Measurements from ENCODE around the gene FLNB.
A peak's percentile ranks its signal among the peaks of the same experiment; 100 is the strongest.

FLNB gene

GRCh38 chr3:58065700-58066167 is 57.5 kb downstream of the FLNB start:
- DNase-seq = peak; percentile 32
- Mint-ChIP-seq H3K4me1 (peaks cover 82% of the 10 kb centered on the region), H3K36me3 (ENCODE audit: low read depth) (no peaks in the 10 kb centered on the region), H3K27ac (peak overlapping the region; percentile 86), H3K27me3 (ENCODE audit: low read depth, poor library complexity) (no peaks in the 10 kb centered on the region), H3K4me3 (no peak overlapping the region), H3K9me3 (no peaks in the 10 kb centered on the region)
- TF ChIP-seq CTCF (IDR thresholded peaks at IDR 0.05) = no peak

- no peak for DNase-seq
- Mint-ChIP-seq H3K4me3 (peak overlapping the region; percentile 35), H3K27me3 (ENCODE audit: low read depth, poor library complexity) (no peaks in the 10 kb centered on the region), H3K27ac (peak overlapping the region; percentile 59), H3K36me3 (ENCODE audit: low read depth) (no peaks in the 10 kb centered on the region), H3K4me1 (peaks cover 82% of the 10 kb centered on the region), H3K9me3 (no peaks in the 10 kb centered on the region)
- no peak for TF ChIP-seq CTCF (IDR thresholded peaks at IDR 0.05)
These were observed 58.6 kb downstream of the FLNB start for GRCh38 chr3:58066842-58067241.

- Mint-ChIP-seq H3K27ac (peak overlapping the region; percentile 73), H3K27me3 (ENCODE audit: low read depth, poor library complexity) (no peaks in the 10 kb centered on the region), H3K36me3 (ENCODE audit: low read depth) (no peaks in the 10 kb centered on the region), H3K9me3 (no peaks in the 10 kb centered on the region), H3K4me1 (peaks cover 81% of the 10 kb centered on the region), H3K4me3 (no peak overlapping the region)
- DNase-seq = no peak
- TF ChIP-seq CTCF (IDR thresholded peaks at IDR 0.05) = no peak
These were observed 60.0 kb downstream of the FLNB start for GRCh38 chr3:58068122-58068809.

GRCh38 chr3:58071480-58071971 is 63.3 kb downstream of the FLNB start:
- Mint-ChIP-seq H3K27ac (no peak overlapping the region), H3K27me3 (ENCODE audit: low read depth, poor library complexity) (no peaks in the 10 kb centered on the region), H3K4me1 (peaks cover 68% of the 10 kb centered on the region), H3K9me3 (no peaks in the 10 kb centered on the region), H3K36me3 (ENCODE audit: low read depth) (peaks cover 10% of the 10 kb centered on the region), H3K4me3 (no peak overlapping the region)
- no peak for DNase-seq
- no peak for TF ChIP-seq CTCF (IDR thresholded peaks at IDR 0.05)

- H3K4me1 Mint-ChIP-seq = peaks cover 62% of the 10 kb centered on the region
- no peak for TF ChIP-seq CTCF (IDR thresholded peaks at IDR 0.05)
- H3K36me3 Mint-ChIP-seq (ENCODE audit: low read depth) = peaks cover 10% of the 10 kb centered on the region
- no peak for DNase-seq
- H3K27me3 Mint-ChIP-seq (ENCODE audit: low read depth, poor library complexity) = no peaks in the 10 kb centered on the region
- no peaks in the 10 kb centered on the region for H3K9me3 Mint-ChIP-seq
- H3K4me3 Mint-ChIP-seq = no peak overlapping the region
- H3K27ac Mint-ChIP-seq = peak overlapping the region; percentile 36
These were observed 64.0 kb downstream of the FLNB start for GRCh38 chr3:58072052-58072762.
